AG10803 (cell line): Measurements from ENCODE around the gene VSIG10L.

Experiments used
- DNase-seq: peaks from one replicate; pipeline ENCODE4 v3.0.0; 2010; ENCODE audit warnings: low read depth
- H3K4me3 ChIP-seq: 2 replicates; pipeline ENCODE4 v1.5.1; 2011; ENCODE audit warnings: mild to moderate bottlenecking, low read length, control low read depth
- CTCF ChIP-seq: conservative IDR thresholded peaks from 2 replicates; pipeline ENCODE4 v1.5.1; 2011; ENCODE audit warnings: mild to moderate bottlenecking, low read length, control low read depth, inconsistent platforms

The VSIG10L gene

GRCh38 chr19:51294977-51295375, 47.0 kb downstream of the VSIG10L start:
- no peak for DNase-seq
- no peak overlapping the region for H3K4me3 ChIP-seq
- TF ChIP-seq CTCF, result no peak

GRCh38 chr19:51294211-51294976, 47.5 kb downstream of the VSIG10L start:
- TF ChIP-seq CTCF, result no peak
- no peak overlapping the region for H3K4me3 ChIP-seq
- no peak for DNase-seq

GRCh38 chr19:51293571-51294210, 48.2 kb downstream of the VSIG10L start:
- no peak for DNase-seq
- TF ChIP-seq CTCF, result no peak

GRCh38 chr19:51292971-51293370, 49.0 kb downstream of the VSIG10L start:
- no peak overlapping the region for H3K4me3 ChIP-seq
- TF ChIP-seq CTCF, result no peak
- DNase-seq, result no peak

More at GRCh38 chr19:51293571-51294210, 48.2 kb downstream of the VSIG10L start:
- no peak overlapping the region for H3K4me3 ChIP-seq

GRCh38 chr19:51289635-51290034, 52.3 kb downstream of the VSIG10L start:
- H3K4me3 ChIP-seq, result no peak overlapping the region
- no peak for TF ChIP-seq CTCF
- no peak for DNase-seq

- DNase-seq, result no peak
- TF ChIP-seq CTCF, result no peak
- no peak overlapping the region for H3K4me3 ChIP-seq
Observed at GRCh38 chr19:51285682-51286081, 56.3 kb downstream of the VSIG10L start.

- TF ChIP-seq CTCF, result no peak
- no peak for DNase-seq
- no peak overlapping the region for H3K4me3 ChIP-seq
Observed at GRCh38 chr19:51282335-51282734, 59.6 kb downstream of the VSIG10L start.
